A375 (cell line): ENCODE data around the gene FUT3. TPM values are rescaled to one million over a fixed set of nuclear protein-coding genes. Genes with fewer than 3 reads are reported as not detected.

Experiments
- total RNA-seq: library from RNA; depleted of rRNA; stranded (reverse); fragments of >200 nt; shearing (Covaris generic); gene quantifications from 2 replicates; pipeline ENCODE4 v1.2.3, GENCODE V29; 2014; rRNA removed

The FUT3 gene
- total RNA-seq, result 0.11 TPM in 1 of 2 replicates, not detected in the other

DNA sequence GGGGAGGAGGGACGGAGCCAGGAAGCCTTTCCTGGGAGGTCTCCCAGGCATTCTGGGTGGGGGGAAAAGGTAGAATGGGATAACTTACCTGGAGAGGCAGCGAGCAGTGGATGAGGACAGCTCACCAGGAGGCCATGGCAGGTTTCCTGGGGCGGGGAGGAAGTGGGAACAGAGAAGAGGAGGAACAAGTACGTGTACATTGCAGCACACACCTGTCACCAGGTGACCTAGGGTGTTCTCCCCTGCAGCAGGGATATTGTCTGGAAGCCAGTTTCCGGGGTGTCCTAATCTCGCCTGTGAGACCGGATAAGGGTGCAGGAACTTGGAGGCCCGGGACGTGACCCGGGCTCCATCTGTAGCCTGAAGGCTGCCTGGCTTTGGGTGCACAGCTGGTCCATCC is at the start of gene FUT3:
TSS of gene FUT3 (minus strand) at position 148 of the 400 bp plus-strand sequence.

DNA sequence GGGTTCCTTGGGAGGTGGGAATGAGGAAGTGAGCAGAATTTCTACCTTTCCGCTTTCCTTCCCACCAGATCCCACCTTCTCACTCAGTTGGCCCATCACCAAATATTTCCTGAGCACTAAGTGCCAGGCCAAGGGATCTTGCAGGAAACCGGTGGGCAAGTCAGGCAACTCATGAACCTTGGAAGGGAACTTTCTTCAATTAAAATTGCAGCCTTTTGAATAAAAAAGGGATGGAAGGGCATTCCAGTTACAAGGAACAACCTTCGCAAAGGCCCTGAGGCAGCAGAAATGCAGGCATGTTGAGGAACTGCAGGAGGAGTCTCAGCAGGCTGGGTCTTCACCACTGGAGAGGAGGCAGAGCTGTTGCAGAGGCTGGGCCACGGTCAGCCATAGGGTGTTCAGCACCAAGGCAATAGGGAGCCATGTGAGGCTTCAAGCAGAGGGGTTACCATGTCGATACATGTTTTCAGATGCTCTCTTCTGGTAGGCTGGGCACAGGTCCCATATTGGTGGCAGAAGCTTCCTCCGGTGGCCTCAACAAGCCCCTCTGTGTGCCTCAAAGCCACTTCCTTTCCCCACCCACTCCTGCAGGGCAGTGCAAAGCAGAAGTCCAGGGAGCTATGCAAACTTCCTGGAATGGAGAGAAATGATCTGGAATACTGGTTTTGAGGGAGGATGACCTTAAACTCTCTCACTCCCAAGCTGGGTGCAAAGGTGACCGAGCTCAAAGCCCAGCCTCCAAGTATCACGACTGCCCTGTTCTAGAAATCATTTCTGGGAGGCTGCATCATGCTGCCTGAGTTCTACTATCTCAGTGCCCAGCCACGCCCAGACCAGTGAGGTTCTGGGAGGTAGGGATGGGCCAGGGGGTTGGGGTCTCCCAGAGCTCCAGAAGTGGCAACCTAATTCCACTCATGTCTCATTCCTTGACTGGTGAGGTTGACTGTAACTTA is 11.9 kb downstream of the FUT3 start, which contains the start of gene FUT6:
TSS of gene FUT6 (minus strand) at position 638 of the 953 bp plus-strand sequence. CDS start 7,135 bp downstream, outside the sequence.

GRCh38 chr19:5804516-5805461 is 46.5 kb downstream of the FUT3 start, which contains the start of gene NRTN:
TSS of gene NRTN (plus strand) at chr19:5805067. CDS start at chr19:5824166, 19,099 bp downstream.

Other genes with a start within 250 kb of the FUT3 start
- 45.6 and 45.8 TPM in 2 replicates for gene SAFB2, start 228.7 kb downstream of the FUT3 start, total RNA-seq
- gene SAFB, start 228.4 kb downstream of the FUT3 start, total RNA-seq, result 61.2 and 65.0 TPM in 2 replicates
- 232 and 245 TPM in 2 replicates for gene MICOS13, start 170.9 kb downstream of the FUT3 start, total RNA-seq
- 46.2 and 46.3 TPM in 2 replicates for gene HSD11B1L, start 170.4 kb downstream of the FUT3 start, total RNA-seq
- 2,537 and 2,543 TPM in 2 replicates for gene RPL36, start 161.2 kb downstream of the FUT3 start, total RNA-seq
- 306 and 350 TPM in 2 replicates for gene LONP1, start 131.3 kb downstream of the FUT3 start, total RNA-seq
- not detected in 2 replicates for gene CATSPERD, start 130.8 kb downstream of the FUT3 start, total RNA-seq
- 6.8 and 10.4 TPM in 2 replicates for gene PRR22, start 66.7 kb downstream of the FUT3 start, total RNA-seq
- gene DUS3L, start 60.3 kb downstream of the FUT3 start, total RNA-seq, result 102 and 105 TPM in 2 replicates
- 1.1 and 1.2 TPM in 2 replicates for gene NRTN, start 46.4 kb downstream of the FUT3 start, total RNA-seq
- gene FUT6, start 11.7 kb downstream of the FUT3 start, total RNA-seq, result not detected in 2 replicates
- gene FUT5, start 19.1 kb upstream of the FUT3 start, total RNA-seq, result 0.11 TPM in 2 replicates
- gene NDUFA11, start 52.3 kb upstream of the FUT3 start, total RNA-seq, result 279 and 320 TPM in 2 replicates
- gene VMAC, start 53.4 kb upstream of the FUT3 start, total RNA-seq, result 9.8 and 11.0 TPM in 2 replicates
- gene CAPS, start 62.8 kb upstream of the FUT3 start, total RNA-seq, result 185 and 250 TPM in 2 replicates
- 70.4 and 71.6 TPM in 2 replicates for gene RANBP3, start 126.7 kb upstream of the FUT3 start, total RNA-seq